HG03354 (cell line): ENCODE data around the gene TNFRSF8.

Source experiments
- ATAC-seq: cut with Tn5 transposase; IDR thresholded peaks from one replicate; pipeline ENCODE4 v1.9.1; 2021; ENCODE audit warnings: mild to moderate bottlenecking; ENCODE audit not compliant: unreplicated experiment, poor library complexity, severe bottlenecking

The TNFRSF8 gene

DNA sequence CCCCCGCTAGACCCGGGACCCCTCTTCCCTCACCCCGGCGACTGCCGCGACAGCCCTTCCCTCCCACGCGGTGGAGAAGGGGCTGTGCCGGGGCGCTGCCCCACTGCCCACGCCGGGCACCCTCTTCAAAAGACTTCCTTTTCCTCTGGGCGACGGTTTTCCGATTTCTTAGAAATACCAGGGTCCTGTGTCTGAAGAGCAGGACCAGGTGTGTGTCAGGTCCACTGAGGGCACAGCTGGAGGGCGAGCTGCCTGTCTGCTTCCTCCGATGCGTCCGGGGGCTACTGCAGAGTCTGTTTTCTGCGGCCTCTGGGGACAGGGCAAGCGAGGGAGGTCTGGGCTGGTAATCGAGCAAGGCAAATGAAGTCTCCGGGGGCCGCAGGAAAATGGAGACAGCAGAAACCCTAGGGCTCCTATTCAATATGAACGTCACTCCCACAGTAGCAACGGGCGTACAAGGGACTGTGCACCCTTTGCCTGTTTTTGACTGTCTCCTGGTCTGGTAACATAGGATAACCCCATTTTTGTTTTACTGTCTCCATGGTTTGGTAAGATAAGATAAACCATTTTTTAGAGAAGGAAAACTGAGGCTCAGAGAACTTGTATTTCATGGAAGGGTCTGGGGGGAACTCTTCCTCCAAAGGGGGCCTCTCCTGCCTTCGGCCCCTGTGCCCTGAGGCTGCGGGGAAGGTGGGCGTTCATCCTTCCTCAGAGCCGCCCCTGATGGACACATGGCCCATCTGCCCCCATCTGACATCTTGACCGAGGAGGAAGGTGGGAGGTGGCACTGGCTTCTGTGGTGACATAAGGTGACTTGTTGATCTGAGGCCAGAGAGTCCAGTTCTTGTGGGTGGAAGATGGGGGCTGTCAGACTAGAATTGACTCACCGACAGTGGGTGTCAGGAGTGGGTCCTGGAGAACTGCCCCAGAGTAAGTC lies 104.7 kb downstream of the TNFRSF8 start:
- peak; percentile 33 for ATAC-seq

DNA sequence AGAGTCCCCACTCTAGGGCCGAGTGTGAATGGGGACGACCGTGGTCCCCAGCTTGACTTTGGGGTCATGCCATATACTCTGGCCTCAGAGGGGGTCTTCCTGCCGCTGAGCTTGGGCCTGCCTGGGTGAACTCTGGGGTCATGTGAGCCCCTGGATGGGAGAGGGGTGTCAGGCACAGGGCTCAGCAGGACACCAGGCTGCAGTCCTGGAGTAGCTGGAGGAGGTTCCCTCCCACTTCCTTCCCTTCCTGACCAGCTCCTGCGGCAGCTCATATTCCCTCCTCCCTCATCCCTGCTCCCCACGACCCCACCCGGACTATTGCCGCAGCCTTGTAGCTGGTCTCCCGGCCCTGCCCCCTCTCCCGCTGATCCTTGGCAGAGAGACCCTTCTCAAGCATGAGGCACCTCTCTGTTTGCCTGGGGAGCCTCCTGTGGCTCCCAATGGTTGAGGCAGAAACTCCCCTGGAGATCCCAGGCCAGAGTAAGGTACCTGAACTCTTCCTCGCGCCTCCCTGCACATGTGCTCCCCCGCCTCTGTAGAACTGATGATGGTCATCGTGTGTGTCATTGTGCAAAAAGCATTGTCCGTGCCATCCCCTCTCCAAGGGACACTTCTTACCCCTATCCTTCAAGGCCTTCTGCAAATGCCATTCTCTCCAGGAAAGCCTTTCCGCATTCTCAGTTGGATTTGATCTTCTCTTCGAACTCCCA lies 105.5 kb downstream of the TNFRSF8 start:
- no peak for ATAC-seq

DNA sequence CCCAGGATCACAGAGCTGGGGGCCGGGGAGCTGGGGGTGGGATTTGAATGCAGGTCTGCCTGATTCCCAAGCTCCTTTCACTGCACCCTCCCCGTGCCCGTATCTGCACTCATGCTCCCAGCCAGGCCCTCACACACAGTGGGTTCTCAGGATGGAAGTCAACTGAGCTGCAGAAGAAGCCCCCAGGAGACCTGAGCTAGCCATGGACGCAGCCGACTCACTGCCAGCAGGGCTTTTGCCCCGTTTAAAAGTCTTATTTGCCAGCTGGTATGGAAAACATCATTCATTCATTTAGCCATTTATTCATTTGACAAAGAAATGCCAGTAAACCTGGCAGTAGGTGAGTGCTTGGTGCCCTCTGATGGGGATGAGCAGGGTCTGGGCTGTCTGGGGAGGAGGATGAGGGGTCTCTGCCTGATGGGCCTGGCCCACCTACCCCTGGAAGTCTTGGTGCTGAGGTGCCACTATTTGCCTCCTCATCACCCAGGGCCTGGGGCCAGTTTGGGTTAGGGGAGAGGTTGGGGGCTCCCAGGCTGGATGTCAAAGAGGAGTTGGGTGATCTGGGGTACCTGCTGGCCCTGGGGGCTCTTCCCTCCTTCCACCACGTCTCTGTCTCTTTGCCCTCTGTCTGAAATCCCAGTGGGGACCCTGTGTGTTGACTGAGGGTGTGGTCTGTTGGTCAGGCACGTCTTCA lies 106.5 kb downstream of the TNFRSF8 start:
- ATAC-seq = no peak

DNA sequence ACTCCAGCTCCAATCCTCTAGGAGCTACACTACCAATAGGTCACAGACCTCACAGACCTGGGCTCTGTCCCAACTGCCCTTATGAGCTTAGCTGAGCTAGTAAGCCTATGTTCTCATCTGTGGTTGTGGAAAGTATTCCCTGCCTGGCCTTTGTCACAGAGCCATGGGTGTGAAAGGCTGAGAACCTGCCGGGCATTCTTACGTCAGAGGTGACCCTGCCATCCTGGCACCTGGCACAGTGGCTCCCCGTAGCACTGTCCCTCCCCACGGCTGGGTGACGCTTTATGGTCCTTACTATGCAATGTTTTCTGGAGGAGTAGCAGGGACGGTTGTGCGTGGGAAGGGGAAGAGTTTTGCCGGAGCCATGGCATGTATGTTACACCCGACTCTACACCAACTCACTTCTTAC lies 107.2 kb downstream of the TNFRSF8 start:
- no peak for ATAC-seq

DNA sequence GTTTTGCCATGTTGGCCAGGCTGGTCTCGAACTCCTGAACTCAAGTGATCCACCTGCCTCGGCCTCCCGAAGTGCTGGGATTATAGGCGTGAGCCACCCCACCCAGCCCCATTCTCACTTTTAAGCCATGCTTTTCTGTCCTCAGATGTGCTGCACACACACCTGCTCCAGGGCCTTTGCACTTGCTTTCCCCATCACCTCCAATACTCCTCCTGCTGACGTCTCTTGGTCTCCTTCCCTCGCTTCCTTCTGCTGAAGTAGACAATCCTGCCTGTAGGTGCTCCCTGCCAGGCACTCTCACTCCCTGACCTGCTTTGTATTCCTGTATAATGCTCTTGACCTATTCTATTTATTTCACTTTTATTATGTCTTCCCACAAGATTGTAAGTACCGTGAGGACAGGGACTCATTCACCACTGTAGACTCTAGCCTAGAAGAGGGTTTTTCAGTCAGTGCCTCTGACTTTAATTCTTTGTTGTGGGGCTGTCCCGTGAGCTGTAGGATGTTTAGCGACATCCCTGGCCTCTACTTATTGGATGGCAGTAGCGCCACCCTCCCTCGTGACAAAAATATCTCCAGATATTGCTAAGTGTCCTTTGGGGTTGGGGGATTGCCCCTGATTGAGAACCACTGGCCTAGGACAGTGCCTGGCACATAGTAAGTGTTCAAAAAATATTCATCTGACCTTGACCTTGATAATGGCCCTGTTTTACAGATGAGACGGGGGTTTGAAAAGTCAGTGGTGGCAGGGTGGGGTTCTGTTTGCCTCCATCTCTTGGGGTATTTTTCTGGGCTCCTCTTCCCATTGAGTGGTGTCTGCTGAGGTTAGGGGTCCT lies 108.3 kb downstream of the TNFRSF8 start:
- no peak for ATAC-seq

DNA sequence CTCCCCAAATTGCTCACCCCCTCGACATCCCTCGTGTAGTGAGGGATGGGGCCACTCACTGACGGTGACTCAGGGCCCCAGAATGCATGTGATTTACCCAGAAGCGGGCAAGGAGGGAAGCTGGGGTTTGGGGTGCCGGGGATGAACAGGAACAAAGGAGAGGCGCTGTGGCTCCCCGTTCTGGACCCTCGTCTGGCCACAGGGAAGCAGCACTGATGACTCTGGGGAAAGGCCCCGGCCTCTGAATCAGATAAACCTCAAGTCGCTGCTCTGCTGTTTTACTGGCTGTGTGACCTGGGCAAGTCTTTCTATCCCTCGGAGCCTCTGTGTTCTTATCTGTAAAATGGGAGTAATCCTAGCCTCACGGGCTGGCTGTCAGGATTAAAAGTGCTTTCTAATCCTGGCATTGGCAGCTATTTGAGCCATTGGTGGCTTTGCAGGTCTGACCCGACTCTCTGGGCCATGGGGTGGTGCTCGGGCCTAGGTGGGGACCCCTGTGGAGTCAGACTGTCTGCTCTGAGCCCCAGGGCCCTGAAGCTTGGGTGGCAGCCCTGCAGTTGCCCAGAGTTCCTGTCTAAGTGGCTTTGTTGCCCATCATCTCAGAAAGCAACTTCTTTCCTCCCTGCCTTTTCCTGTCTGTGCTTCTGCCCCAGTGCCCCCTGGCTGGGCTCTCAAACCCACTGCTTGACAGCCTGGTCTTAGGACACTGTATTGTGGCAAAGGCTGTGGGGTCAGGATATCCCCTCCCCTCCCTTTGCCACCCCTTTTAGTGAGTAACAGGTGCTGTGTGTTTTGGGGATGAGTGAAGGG lies 109.1 kb downstream of the TNFRSF8 start:
- no peak for ATAC-seq

DNA sequence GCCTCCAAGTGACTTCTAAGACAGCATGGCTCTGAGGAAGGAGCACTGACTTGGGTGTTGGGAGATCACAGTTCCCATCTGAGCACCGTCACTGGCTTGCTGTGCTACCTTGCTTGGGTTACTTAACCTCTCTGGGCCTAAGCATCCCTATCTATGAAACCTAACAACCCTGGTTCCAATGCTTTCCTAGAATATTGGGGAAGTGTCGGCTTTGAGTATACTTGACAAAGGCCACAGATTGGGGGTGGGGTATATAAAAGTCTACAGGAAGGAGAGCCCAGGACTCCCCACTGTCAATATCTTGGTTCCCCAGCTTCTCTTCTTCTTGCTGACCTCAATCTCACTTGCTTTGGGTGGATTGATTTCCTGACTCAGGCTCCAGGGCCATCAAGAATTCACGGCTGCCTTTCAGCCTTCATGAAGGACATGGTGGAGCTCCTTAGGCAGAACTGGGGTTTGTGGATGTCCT lies 110.0 kb downstream of the TNFRSF8 start:
- ATAC-seq = no peak

DNA sequence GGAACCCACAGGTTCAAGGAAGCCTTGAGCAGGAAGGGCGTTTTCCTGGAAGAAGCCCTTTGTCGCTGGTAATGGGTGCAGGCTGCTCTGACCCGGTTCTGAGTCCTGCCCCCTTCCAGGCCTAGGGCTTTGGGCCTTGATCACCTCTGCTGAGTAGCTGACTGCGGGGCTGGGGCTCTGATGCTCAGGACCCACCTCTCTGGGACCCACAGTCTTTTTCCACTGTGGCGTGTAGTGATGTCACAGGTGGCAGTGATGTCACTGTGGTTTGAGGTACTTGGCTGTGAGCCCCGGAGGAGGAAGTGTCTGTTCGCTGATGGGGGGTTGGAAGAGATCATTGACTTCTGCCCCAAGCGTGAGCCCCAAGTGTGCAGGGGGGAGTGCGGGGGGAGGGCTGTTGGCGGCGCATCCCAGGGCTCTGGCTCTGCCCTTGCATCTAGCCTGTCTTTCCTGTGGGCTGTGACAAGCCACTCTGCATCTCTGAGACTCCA lies 110.6 kb downstream of the TNFRSF8 start:
- ATAC-seq = no peak

DNA sequence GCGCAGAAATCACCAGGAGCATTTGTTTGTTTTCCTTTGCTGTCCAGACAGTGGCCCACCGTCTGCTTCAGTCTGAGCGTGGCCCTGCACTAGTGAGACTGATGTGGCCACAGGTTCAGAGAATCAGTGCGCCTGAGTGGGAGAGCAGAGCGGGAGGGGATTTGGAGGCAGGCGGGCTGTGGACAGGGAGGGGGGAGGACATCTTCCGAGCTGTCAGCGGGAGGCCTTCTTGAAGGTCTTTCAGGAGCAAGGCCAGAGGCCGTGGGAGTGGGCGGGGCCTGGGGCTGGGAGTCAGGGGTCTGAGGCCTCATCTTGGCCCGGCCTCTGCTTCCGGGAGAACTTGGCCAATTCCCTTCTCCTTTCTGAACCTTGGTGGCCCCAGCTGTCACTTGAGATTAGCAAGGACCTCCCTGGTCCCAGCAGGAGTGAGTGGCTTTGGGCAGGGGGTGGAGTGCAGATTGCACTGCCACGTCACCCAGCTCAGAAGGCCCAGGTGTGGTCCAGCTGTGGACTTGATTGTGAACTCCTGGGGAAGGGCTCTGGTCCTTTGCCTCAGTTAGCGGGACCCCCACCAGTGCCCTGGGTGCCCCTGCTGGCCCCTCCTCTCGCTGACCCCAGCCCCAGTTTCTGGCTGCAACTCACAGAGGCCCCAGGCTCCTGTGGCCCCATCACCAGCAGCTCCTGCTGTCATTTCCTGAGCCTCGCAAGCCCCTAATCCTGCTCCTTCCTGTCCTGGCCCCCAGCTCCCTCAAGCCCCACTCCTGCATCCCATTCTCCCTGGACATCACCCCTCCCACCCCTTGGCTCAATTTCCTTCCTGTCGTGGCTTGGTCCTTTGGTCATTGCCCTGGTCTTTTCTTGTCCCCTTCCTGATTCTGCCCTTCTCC lies 112.1 kb downstream of the TNFRSF8 start:
- ATAC-seq = no peak

DNA sequence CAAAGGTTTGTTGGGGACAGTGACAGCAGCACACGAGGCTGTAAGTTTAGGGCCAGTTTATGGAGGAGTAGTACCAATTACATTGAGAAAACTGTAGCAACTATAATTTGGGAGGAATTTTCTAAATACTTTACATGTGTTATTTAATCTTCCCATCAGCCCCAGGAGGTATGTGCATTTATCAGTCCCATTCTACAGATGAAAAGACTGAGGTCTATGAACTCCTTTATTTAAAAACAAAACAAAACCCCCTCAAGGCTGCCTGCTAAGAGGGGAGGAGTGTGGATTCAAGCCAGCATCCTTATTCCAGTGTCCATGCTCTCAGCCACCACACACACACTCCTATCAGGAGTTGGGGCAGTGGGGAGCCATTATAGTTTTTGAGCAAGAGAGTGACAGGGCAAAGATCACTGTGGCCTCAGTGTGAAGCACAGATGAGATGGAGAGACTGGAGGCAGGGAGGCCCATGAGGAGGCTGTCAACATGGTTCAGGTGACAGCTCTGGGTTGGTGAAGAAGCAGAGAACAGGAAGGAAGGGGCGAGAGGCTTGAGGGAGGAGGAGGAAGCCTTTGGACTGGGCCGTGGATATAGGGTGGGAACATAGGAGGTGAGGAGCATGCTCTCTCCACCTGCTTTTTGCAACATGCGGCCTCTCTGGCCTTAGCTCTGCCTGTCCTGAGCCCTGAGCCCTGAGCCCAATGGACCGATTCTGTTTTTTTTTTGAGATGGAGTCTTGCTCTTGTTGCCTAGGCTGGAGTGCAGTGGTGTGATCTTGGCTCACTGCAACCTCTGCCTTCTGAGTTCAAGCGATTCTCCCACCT lies 113.4 kb downstream of the TNFRSF8 start:
- no peak for ATAC-seq

DNA sequence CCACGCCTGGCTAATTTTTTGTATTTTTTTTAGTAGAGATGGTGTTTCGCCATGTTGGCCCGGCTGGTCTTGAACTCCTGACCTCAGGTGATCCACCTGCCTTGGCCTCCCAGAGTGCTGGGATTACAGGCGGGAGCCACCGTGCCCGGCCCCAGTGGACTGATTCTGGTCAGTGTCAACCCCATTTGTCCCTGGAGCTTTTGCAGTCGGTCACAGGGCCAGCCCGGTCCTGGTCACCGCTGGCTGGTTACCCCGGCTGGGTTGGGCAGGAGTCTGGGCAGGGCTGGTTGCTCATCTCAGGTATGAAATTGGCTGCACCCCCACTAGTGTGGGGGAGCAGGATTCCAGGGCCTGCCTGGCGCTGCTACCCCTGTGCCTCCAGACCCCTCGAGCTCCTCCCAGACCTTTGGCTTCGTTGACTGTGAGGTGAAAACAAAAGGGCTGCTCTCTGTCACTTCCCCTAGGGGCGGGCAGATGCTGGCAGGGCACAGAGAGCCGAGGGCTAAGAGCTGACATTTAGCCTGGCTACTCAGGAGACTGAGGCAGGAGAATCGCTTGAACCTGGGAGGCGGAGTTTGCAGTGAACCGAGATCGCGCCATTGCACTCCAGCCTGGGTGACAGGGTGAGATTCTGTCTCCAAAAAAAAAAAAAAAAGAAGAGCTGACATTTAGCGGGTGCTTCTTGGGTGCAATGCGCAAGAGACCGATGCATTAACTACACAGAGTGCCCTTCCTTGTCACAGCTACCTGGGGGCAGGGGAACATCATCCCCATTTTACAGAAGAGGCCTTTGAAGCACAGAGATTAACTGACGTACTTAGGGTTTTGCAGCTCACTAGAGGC lies 114.3 kb downstream of the TNFRSF8 start:
- ATAC-seq = no peak

DNA sequence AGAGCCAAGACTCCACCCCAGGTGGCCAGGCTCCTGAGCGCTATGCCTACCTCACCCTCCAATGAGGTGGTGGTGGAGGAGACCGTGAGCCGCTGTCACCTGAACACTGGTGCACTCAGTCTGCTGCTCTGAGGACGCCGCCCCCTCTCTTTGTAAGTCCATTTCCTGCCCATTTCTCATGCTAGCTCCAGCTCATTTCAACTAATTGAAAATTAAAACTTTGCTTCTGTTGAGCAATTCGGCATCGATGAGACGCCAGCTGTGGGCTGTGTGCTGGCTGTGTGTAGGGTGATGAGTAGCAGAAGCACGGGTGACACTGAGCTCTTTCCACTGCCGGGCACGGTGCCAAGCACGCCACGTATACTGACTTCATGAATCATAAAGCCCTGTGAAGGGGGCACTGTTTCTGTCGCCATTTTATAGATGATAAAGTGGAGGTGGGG lies 114.9 kb downstream of the TNFRSF8 start:
- no peak for ATAC-seq

DNA sequence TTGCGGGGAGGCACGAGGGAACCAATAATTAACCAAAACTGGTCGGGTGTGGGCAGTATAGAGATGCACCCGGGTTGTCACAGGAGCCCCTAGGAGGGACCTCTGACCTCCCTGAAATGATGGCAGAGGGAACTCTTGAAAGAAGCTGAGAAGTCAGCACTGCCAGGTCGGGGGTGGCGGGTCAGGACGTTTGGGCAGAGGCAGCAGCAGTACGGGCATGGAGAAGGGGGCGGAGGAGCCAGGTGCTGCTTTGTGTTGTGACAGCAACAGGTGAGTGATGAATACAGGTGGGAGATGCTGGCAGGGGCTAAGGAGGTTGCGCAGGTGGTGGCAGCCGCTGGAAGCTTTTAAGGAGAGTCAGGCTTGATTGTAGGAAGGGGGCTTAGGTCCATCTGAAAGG lies 115.4 kb downstream of the TNFRSF8 start:
- no peak for ATAC-seq

DNA sequence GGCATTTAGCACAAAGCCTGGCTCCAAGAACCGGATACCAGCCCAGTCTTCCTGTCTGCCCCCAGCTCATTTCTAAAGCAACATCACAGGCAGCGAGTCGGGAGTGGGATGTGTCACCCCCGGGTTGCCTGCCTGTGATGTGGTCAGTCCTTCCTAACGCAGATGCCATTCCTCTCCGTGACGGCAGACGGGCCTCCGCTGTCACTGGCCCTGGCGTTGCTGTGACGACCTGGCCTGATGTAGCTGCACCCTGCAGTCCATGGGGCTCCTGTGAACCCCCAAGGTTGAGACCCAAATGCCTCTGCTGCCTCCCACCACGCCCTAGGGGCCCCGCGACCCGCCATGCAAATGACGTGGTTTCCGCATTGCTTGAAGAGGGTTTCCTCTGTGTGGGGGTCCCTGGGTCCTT lies 116.0 kb downstream of the TNFRSF8 start:
- no peak for ATAC-seq

DNA sequence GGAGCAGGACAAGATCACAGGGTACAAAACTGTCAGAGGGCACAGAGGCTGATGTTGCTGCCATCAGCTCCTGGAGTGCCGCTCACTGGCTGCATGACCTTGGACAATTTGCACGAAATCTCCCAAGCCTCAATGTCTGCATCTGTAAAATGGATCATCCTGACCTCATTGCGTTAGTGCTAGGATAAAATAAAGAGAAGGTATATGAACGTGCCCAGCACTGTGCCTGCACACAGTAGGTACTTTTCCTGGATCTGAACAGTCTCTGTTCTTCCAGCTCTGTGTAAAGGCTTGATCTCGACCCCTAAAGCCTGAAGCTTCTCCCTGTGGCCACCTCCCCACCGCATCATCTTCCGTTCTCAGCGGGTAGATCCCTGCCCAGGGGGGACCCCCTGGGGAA lies 116.6 kb downstream of the TNFRSF8 start:
- no peak for ATAC-seq

DNA sequence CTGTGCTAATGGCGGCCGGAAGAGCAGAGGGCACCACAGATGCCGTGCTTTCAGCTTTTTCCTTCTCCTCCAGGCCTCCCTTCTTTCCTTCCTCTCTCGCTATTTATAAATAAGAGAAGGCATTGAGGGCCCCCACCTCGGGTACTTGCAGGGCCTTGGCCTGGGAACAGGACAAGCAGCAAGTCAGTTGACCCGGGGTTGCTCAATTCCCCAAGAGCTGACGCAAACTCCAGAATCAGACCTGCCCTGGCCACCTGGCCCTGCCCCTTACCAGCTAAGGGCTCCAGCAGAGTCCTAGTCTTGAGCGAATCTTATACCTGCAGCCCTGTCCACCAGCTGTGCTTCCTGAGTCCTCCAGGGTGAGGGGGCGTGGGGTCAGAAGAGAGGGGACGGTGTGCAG lies 117.2 kb downstream of the TNFRSF8 start:
- no peak for ATAC-seq
